Small intestine (tissue), 7 donors: Measurements from ENCODE around the gene STAU1. TPM values are rescaled to one million over a fixed set of nuclear protein-coding genes. Genes with fewer than 3 reads are reported as not detected.
"Not testable (repeated sequence)": the region's sequence is repeated elsewhere in the genome, so short reads cannot be mapped to it uniquely, and the experiment has no call there.

ENCODE experiments used
- DNase-seq, 2 donors: peaks; one replicate each; pipeline versions ENCODE4 v3.0.0 to v3.0.0-alpha.2; 2013
- FAIRE-seq: peaks from 2 replicates; lab custom pipeline; 2012; peaks lifted over from hg19 to GRCh38; lab: Jason Lieb, UNC
- H3K27ac ChIP-seq, 3 donors: one replicate each; pipeline ENCODE4 v1.5.1; 2013; ENCODE audit warnings: low read length in 2 of 3, mild to moderate bottlenecking in 2 of 3, control low read depth in 1 of 3, inconsistent platforms in 1 of 3, low read depth in 1 of 3, moderate library complexity in 1 of 3
- H3K27me3 ChIP-seq, 3 donors: one replicate each; pipeline ENCODE4 v1.6.1; 2013; ENCODE audit warnings: low read length in 3 of 3, inconsistent platforms in 1 of 3; ENCODE audit not compliant: control insufficient read depth in 3 of 3, insufficient read depth in 3 of 3
- H3K36me3 ChIP-seq, 3 donors: one replicate each; pipeline ENCODE4 v1.6.1; 2013; ENCODE audit warnings: low read length in 3 of 3, inconsistent platforms in 1 of 3, low read depth in 1 of 3, mild to moderate bottlenecking in 1 of 3, moderate library complexity in 1 of 3; ENCODE audit not compliant: control insufficient read depth in 3 of 3, insufficient read depth in 2 of 3
- H3K4me1 ChIP-seq, 3 donors: one replicate each; pipeline ENCODE4 v1.6.1; 2013; ENCODE audit warnings: low read length in 2 of 3, inconsistent platforms in 1 of 3, low read depth in 1 of 3, mild to moderate bottlenecking in 1 of 3, moderate library complexity in 1 of 3; ENCODE audit not compliant: control insufficient read depth in 3 of 3, insufficient read depth in 2 of 3
- H3K4me3 ChIP-seq, 3 donors: one replicate each; pipeline ENCODE4 v1.5.1; 2013; ENCODE audit warnings: low read length in 3 of 3, control low read depth in 1 of 3, inconsistent platforms in 1 of 3, low read depth in 1 of 3, mild to moderate bottlenecking in 1 of 3, moderate library complexity in 1 of 3
- H3K9me3 ChIP-seq, 2 donors: one replicate each; pipeline ENCODE4 v1.6.1; 2013; ENCODE audit warnings: low read depth in 1 of 2, low read length in 1 of 2; ENCODE audit not compliant: control insufficient read depth in 2 of 2, insufficient read depth in 1 of 2
- WGBS, 3 donors: extraction: QIAGEN DNeasy Blood & Tissue Kit; methylation state at CpG; one replicate each; pipeline ENCODE4 v1.1.7; 2013; 5-methylcytosine and 5-hydroxymethylcytosine counted together
- polyA plus RNA-seq, 4 donors: library from polyadenylated mRNA; stranded (reverse) in 3 of 4; unstranded in 1 of 4; fragments of 200-250 nt in 3 of 4; fragments of 120-200 nt in 1 of 4; gene quantifications; one replicate each; pipeline versions ENCODE4 v1.2.1 to v1.2.3, GENCODE V29; 2013
- donor health status: healthy with polysubstance abuse.
- donor health status: control.
- donor health status: control.
- donor health status: Bipolar disorder and iron deficiency.
- donor health status: healthy.

The STAU1 gene
- polyA plus RNA-seq, 4 donors: 47.1 to 116 (median 65.4) TPM

DNA sequence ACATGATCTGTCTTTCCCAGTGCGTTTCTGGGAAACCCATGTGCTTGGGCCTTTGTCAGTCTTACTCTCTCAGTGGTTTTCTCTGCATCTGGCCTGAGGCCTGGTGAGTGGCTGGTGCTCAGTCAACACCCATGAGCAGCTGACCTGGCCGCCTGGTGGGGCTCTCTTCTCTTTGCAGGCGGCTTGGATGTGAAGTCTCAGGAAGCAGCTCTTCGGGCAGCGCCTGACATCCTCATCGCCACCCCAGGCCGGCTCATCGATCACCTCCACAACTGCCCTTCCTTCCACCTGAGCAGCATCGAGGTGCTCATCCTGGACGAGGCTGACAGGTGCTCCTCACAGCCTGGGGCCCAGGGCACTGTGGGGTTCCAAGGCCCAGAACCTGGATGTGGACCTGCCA lies 41.9 kb upstream of the STAU1 start:
- H3K27me3 ChIP-seq: no peaks in the 10 kb centered on the region
- peak overlapping the region; percentile 1 to 92 (median 61) for H3K27ac ChIP-seq
- 90 to 94% (median 92%) methylated on average over 10 of the region's 10 CpGs for WGBS, 3 donors
- peaks cover 0 to 20% (median 4%) of the 10 kb centered on the region in 3 donors for H3K4me1 ChIP-seq
- no peak for FAIRE-seq
- no peak overlapping the region for H3K4me3 ChIP-seq
- H3K9me3 ChIP-seq: no peaks in the 10 kb centered on the region
- no peak for DNase-seq
- peaks cover 12 to 84% (median 26%) of the 10 kb centered on the region in 3 donors for H3K36me3 ChIP-seq

DNA sequence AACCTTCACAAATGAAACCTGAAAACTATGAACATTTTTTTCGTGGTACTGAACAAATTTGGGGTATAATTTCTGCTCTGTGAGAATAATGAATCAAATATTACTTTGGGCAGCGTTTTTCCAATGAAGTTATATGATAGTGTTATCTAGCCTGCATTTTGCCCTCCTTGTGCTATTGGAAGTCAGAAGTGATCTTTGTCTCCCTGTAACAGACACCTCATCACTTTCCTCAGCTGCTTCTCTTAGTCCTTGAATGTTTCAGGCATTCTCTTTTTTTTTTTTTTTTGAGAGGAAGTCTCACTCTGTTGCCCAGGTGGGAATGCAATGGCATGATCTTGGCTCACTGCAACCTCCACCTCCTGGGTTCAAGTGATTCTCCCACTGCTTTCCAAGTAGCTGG lies 41.2 kb upstream of the STAU1 start:
- no peaks in the 10 kb centered on the region for H3K9me3 ChIP-seq
- no peak overlapping the region for H3K4me3 ChIP-seq
- peaks cover 17 to 84% (median 28%) of the 10 kb centered on the region in 3 donors for H3K36me3 ChIP-seq
- DNase-seq: peak; percentile 23 to 35
- WGBS, 3 donors: 45 to 79% (median 62%) methylated on average over 2 of the region's 2 CpGs
- no peak for FAIRE-seq
- H3K27ac ChIP-seq: peak overlapping the region in 1 of 3 donors; percentile 92
- peaks cover 0 to 20% (median 4%) of the 10 kb centered on the region in 3 donors for H3K4me1 ChIP-seq
- H3K27me3 ChIP-seq: no peaks in the 10 kb centered on the region

DNA sequence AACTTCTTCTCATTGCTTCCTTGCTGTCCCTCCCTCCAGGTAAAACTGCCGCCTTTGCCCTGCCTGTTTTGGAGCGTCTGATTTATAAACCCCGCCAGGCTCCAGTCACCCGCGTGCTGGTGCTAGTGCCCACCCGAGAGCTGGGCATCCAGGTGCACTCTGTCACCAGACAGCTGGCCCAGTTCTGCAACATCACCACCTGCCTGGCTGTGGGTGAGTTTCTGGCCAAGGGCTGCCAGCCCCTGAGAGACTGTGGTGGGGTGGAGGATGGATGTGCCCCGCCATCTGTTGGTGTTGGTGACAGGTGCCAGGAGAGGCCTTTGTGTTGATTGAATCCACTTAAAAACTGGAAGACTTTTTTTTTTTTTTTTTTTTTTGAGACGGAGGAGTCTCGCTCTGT lies 40.5 kb upstream of the STAU1 start:
- H3K4me1 ChIP-seq: peaks cover 0 to 20% (median 4%) of the 10 kb centered on the region in 3 donors
- DNase-seq (no peak), FAIRE-seq (no peak)
- no peaks in the 10 kb centered on the region for H3K27me3 ChIP-seq
- peaks cover 22 to 84% (median 29%) of the 10 kb centered on the region in 3 donors for H3K36me3 ChIP-seq
- peak overlapping the region in 1 of 3 donors; percentile 22 for H3K27ac ChIP-seq
- H3K4me3 ChIP-seq: no peak overlapping the region
- no peaks in the 10 kb centered on the region for H3K9me3 ChIP-seq
- whole genome bisulfite sequencing, 3 donors: 90 to 96% (median 93%) methylated on average over 7 to 9 of the region's 9 CpGs

DNA sequence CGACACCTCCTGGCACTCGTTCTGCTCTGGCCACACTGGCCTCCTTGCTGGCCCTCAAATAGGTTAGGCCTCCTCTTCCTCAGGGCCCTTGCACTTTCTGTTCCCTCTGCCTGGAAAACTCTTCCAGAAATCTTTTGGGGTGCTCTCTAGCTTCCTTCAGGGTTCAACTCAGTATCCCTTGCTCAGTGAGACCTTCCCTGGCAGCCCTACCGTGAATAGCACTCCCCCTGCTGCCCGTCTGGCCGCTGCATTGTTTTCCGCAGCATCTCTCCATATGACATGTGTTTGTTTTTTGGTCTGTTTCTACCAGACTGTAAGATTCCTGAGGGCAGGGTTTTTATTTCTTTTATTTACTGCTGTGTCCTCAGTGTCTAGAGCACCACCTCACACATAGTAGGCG lies 37.8 kb upstream of the STAU1 start:
- Histone ChIP-seq H3K4me1 (peaks cover 0 to 15% (median 4%) of the 10 kb centered on the region in 3 donors), H3K27me3 (no peaks in the 10 kb centered on the region), H3K4me3 (no peak overlapping the region), H3K27ac (no peak overlapping the region), H3K36me3 (peaks cover 29 to 90% (median 31%) of the 10 kb centered on the region in 3 donors), H3K9me3 (no peaks in the 10 kb centered on the region)
- 95 to 98% (median 95%) methylated on average over 7 of the region's 7 CpGs for WGBS, 3 donors
- DNase-seq (no peak), FAIRE-seq (no peak)

DNA sequence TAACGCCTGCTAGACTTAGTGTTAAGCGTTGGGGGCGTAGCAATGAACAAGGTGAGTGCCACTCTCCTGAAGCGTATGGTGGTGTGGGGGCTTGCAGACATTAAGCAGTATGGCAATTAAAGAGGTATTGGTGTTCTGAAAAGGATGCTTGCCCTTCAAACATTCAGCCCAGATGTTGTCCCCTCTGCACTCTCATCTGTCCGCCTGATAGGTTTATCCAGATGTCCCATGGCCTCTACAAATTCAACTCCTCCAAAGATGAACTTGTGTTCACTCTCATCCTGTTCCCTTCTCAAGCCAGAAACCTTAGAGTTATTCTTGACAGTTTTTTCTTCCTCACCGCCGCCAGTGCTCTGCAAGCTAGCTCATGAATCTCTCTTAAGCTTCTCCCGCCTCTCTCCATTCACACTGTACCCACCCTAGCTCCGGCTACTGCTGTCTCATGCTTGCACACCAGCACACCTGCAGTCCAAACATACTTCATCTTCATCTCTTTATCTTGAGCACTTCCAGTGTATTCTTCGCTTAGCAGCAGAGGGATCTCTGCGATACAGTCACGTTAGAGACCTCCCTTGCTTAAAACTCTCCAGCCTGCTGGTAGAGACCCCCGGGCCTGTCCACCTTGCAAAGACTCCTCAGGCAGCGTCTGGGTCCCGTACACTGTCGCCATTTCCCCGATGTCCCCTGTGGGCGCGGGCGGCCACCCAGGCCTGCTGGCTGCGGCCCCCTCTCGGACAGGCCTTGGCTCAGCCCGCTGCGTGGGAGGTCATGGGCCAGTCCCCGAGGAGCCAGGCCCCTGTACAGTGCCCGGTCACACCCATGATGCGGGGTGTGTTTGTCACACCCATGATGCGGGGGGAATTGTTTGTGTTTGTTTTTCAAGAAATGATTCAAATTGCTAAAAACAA lies 32.0 kb upstream of the STAU1 start:
- Histone ChIP-seq H3K4me3 (peak overlapping the region; percentile 39 to 86 (median 71)), H3K4me1 (peaks cover 3 to 9% (median 4%) of the 10 kb centered on the region in 3 donors), H3K9me3 (no peaks in the 10 kb centered on the region), H3K36me3 (peaks cover 18 to 40% (median 23%) of the 10 kb centered on the region in 3 donors), H3K27me3 (no peaks in the 10 kb centered on the region), H3K27ac (peak overlapping the region; percentile 51 to 87 (median 85))
- FAIRE-seq: no peak
- DNase-seq: no peak
- 54 to 67% (median 58%) methylated on average over 28 of the region's 28 CpGs for WGBS, 3 donors

DNA sequence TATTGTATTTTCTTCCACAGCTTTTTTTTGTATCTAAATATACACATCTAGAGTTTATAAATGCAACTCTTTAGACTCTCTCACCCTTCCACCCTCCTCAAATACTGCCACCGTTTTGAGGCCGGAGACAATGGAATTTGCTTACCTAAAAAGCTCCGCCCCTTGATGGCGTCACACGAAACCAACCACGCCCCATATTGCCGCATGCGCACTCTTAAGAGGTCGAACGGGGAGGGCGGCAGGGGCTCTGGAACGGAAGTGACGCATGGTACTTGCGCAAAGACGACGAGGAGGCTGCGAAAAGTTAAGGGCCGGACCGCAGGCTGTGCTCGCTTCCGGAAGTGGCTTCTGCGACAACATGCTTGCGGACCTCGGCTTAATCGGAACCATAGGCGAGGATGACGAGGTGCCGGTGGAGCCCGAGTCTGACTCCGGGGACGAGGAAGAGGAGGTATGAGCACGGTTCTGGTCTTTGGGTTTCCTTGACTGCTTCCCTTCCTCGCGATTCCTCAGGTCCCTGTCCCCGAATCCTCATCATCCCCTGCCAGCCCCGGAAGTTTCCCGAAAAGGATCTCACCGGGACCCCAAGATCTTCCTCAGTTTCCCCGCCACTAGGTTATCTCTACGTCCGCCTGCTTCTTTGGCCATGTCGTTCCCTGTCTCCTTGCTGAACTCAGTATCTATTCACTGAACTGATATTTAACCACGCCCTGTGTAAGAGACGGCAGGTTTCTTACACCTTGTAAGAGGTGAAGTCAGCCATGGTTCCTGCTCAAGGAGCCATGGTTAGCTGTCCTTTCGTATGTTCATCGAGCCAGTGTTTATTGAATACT lies 31.2 kb upstream of the STAU1 start, which contains the start of gene DDX27:
Gene DDX27 (plus strand): TSS at position 326 of the 833 bp plus-strand sequence. CDS start 33 bp downstream, at position 359.
- Histone ChIP-seq H3K4me1 (peaks cover 3 to 9% (median 4%) of the 10 kb centered on the region in 3 donors), H3K9me3 (no peaks in the 10 kb centered on the region), H3K27me3 (no peaks in the 10 kb centered on the region), H3K36me3 (peaks cover 13 to 31% (median 18%) of the 10 kb centered on the region in 3 donors), H3K27ac (peak within 1 kb of the TSS; percentile 82 to 87 (median 85)), H3K4me3 (peak within 1 kb of the TSS; percentile 39 to 86 (median 71))
- 0 to 1% (median 0%) methylated on average over 46 of the region's 46 CpGs for WGBS, 3 donors
- DNase-seq (peak; percentile 99), FAIRE-seq (peak; percentile 51)

DNA sequence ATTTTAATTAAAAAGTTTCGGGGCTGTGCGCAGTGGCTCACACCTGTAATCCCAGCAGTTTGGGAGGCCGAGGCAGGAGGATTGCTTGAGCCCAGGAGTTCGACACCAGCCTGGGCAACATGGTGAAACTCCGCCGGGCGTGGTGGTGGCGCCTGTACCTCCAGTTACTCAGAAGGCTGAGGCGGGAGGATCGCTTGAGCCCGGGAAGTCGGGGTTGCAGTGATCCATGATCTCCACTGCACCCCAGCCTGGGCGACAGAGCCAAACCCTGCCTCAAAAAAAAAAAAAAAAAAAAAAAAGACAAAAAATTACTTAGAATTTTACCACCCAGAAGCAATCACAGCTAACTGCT lies 30.6 kb upstream of the STAU1 start:
- FAIRE-seq, H3K9me3 ChIP-seq, H3K4me1 ChIP-seq, H3K27me3 ChIP-seq, DNase-seq: not testable (repeated sequence)
- Histone ChIP-seq H3K36me3 (peaks cover 8 to 25% (median 13%) of the 10 kb centered on the region in 3 donors), H3K4me3 (peak overlapping the region in 1 of 3 donors; percentile 71), H3K27ac (peak overlapping the region in 2 of 3 donors; percentile 33 to 36)
- WGBS, 3 donors: 54 to 60% (median 58%) methylated on average over 13 of the region's 13 CpGs
